K562 (cell line): ENCODE results near the gene ANKRD11.

Source experiments
- CTCFL ChIP-seq: IDR thresholded peaks from 2 replicates; pipeline ENCODE4 v1.6.1; 2011; ENCODE audit warnings: borderline replicate concordance, low read depth, mild to moderate bottlenecking, moderate library complexity, low read length; ENCODE audit not compliant: insufficient read depth, poor library complexity, severe bottlenecking
- FOSL1 ChIP-seq: fragments of 200-800 bp; sonication (Bioruptor generic); conservative IDR thresholded peaks from 2 replicates; pipeline ENCODE4 v1.6.1; 2016; ENCODE audit warnings: missing genetic modification characterization, missing compliant biosample characterization
- FOXA3 ChIP-seq, 2 experiments: fragments of 450-650 bp in 1 of 2; sonication (generic) in 1 of 2; formaldehyde crosslinking; IDR thresholded peaks in 1 of 2; conservative IDR thresholded peaks in 1 of 2; 2 replicates each; pipeline versions ENCODE4 v1.4.0 to v1.8.0; 2020 to 2022; ENCODE audit warnings: mild to moderate bottlenecking in 2 of 2, missing genetic modification reagents in 1 of 2
- FOXM1 ChIP-seq, 2 experiments: fragments of 450-650 bp in 1 of 2; sonication (generic) in 1 of 2; formaldehyde crosslinking in 1 of 2; IDR thresholded peaks; 2 replicates each; pipeline versions ENCODE4 v1.6.1 to v1.9.0; 2017 to 2022; ENCODE audit warnings: low read depth in 2 of 2, mild to moderate bottlenecking in 2 of 2, missing genetic modification reagents in 1 of 2, moderate library complexity in 1 of 2
- RBM14 ChIP-seq: fragments of 200-400 bp; formaldehyde crosslinking; IDR thresholded peaks from 2 replicates; pipeline ENCODE4 v1.6.1; 2018; ENCODE audit warnings: low read depth, mild to moderate bottlenecking, low read length, moderate library complexity, borderline replicate concordance; ENCODE audit not compliant: insufficient read depth

DNA sequence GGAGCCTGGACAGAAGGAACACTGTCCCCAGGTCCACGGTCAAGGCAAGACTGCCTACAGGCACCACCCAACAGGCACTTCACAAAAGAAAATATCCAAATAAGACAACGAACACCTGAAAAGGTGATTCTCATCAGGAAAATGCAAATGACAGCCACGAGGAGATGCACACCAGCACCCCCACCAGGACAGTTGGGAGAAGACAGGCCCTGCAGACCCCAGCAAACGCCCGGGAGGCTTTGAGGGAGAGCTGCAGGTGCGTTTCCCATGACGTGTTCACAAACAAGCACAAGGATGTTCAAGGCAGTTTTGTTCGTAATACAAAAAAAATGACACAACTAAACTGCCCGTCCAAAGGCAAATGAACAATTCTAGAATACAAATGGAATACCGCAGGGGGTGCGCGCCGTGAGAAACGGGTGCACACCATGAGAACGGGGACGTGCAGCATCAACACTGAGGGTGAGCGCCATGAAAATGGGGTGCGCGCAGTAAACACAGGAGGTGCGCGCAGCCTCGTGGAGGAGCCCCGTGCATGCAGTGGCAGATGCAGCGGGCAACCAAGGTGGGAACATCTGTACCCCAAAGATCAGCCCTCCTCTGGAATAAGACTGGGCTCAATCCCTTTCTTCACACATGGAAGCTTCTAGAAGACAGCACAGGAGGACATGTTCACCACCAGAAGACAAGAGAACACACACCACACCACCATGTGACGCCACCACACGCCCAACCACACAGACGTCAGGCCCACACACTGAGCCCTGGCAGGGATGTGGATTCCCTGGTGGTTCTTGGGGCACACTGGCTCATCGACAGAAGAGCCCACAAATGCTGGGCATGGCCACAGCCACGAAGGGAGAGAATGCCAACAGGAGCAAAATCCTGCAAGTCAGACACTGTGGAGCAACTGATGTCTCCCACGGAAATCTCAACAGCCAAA is 181.7 kb downstream of the ANKRD11 start:
- TF ChIP-seq FOXM1 (IDR thresholded peaks at IDR 0.05; ENCODE audit: low read depth) (no peak), FOXM1 (CRISPR knock-in tag; IDR thresholded peaks at IDR 0.05; ENCODE audit: low read depth) (no peak), FOSL1 (tag) (no peak), CTCFL (no peak), FOXA3 (CRISPR knock-in tag; conservative IDR thresholded peaks at IDR 0.05 in 1 of 2, IDR thresholded peaks at IDR 0.05 in 1 of 2) (no peak), RBM14 (no peak)
